NCI-H774 (cell line): Measurements from ENCODE around the gene GALNT16.
"Not testable (repeated sequence)": the region's sequence is repeated elsewhere in the genome, so short reads cannot be mapped to it uniquely, and the experiment has no call there.

Experiments used
- DNase-seq: peaks from one replicate; lab custom pipeline; 2025; lab: John Stamatoyannopoulos, UW

The GALNT16 gene

GRCh38 chr14:69285661-69286255 is 25.8 kb downstream of the GALNT16 start:
- no peak for DNase-seq

GRCh38 chr14:69287098-69288010 is 27.4 kb downstream of the GALNT16 start:
- DNase-seq: no peak

- no peak for DNase-seq
Measured at GRCh38 chr14:69288011-69288771, 28.2 kb downstream of the GALNT16 start.

- no peak for DNase-seq
Measured at GRCh38 chr14:69288956-69289705, 29.2 kb downstream of the GALNT16 start.

- DNase-seq: no peak
Measured at GRCh38 chr14:69289811-69290520, 30.0 kb downstream of the GALNT16 start.

GRCh38 chr14:69290881-69291280 is 30.9 kb downstream of the GALNT16 start:
- not testable (repeated sequence) for DNase-seq

GRCh38 chr14:69291396-69291795 is 31.4 kb downstream of the GALNT16 start:
- DNase-seq: no peak

- DNase-seq: no peak
Measured at GRCh38 chr14:69291891-69292561, 32.1 kb downstream of the GALNT16 start.

- DNase-seq: no peak
Measured at GRCh38 chr14:69298131-69299071, 38.4 kb downstream of the GALNT16 start.

- no peak for DNase-seq
Measured at GRCh38 chr14:69299286-69300035, 39.5 kb downstream of the GALNT16 start.

- no peak for DNase-seq
Measured at GRCh38 chr14:69300601-69301221, 40.8 kb downstream of the GALNT16 start.

GRCh38 chr14:69303086-69303485 is 43.1 kb downstream of the GALNT16 start:
- no peak for DNase-seq

- DNase-seq: no peak
Measured at GRCh38 chr14:69312608-69313007, 52.6 kb downstream of the GALNT16 start.

- no peak for DNase-seq
Measured at GRCh38 chr14:69313176-69313575, 53.2 kb downstream of the GALNT16 start.

- no peak for DNase-seq
Measured at GRCh38 chr14:69314327-69314726, 54.4 kb downstream of the GALNT16 start.

GRCh38 chr14:69315301-69315700 is 55.3 kb downstream of the GALNT16 start:
- DNase-seq: no peak

GRCh38 chr14:69316449-69317101 is 56.6 kb downstream of the GALNT16 start:
- DNase-seq: no peak
